H1 (cell line): ENCODE measurements around the gene NLN. TPM values are rescaled to one million over a fixed set of nuclear protein-coding genes. Genes with fewer than 3 reads are reported as not detected.

Source experiments
- CTCF ChIA-PET: fragments of 300-600 bp; sonication (Branson Sonifier 250); formaldehyde crosslinking; loops from one replicate; lab custom pipeline; 2021; ENCODE audit not compliant: partially characterized antibody; lab: Charles Lee
- POLR2A ChIA-PET: fragments of 300-600 bp; sonication (Branson Sonifier 250); formaldehyde crosslinking; loops from one replicate; lab custom pipeline; 2021; ENCODE audit warnings: inconsistent platforms; ENCODE audit not compliant: partially characterized antibody; lab: Charles Lee
- DNase-seq, 2 experiments: peaks; one replicate each; pipeline versions ENCODE4 v3.0.0 to v3.0.0-alpha.2; 2010 to 2022; ENCODE audit warnings: low spot score in 2 of 2, low read depth in 1 of 2, mixed read lengths in 1 of 2
- FAIRE-seq: peaks from 2 replicates; lab custom pipeline; 2011; peaks lifted over from hg19 to GRCh38; lab: Jason Lieb, UNC
- H2AFZ ChIP-seq: 2 replicates; pipeline ENCODE4 v1.8.1; 2012; ENCODE audit warnings: low read length, inconsistent platforms
- H2AK5ac ChIP-seq: 2 replicates; pipeline ENCODE4 v1.6.1; 2013; ENCODE audit warnings: low read depth, low read length
- H2BK120ac ChIP-seq: replicated peaks from 2 replicates; pipeline ENCODE3; 2013; ENCODE audit warnings: low read depth, low read length, inconsistent platforms
- H2BK12ac ChIP-seq: 2 replicates; pipeline ENCODE4 v1.6.1; 2013; ENCODE audit warnings: low read depth, low read length
- H2BK15ac ChIP-seq: 2 replicates; pipeline ENCODE4 v1.6.1; 2013; ENCODE audit warnings: low read length
- H2BK20ac ChIP-seq: 2 replicates; pipeline ENCODE4 v1.6.1; 2013; ENCODE audit warnings: low read length
- H2BK5ac ChIP-seq: 2 replicates; pipeline ENCODE4 v1.6.1; 2013; ENCODE audit warnings: low read depth, low read length
- H3K14ac ChIP-seq: 2 replicates; pipeline ENCODE4 v1.6.1; 2013; ENCODE audit warnings: inconsistent platforms; ENCODE audit not compliant: insufficient read length
- H3K18ac ChIP-seq: 2 replicates; pipeline ENCODE4 v1.6.1; 2013; ENCODE audit warnings: low read length; ENCODE audit errors: extremely low read depth
- H3K23ac ChIP-seq: 2 replicates; pipeline ENCODE4 v1.6.1; 2013; ENCODE audit warnings: inconsistent platforms; ENCODE audit not compliant: insufficient read length
- H3K23me2 ChIP-seq: 2 replicates; pipeline ENCODE4 v1.6.1; 2013; ENCODE audit warnings: low read depth, low read length
- H3K27ac ChIP-seq: 2 replicates; pipeline ENCODE4 v1.6.1; 2011; ENCODE audit warnings: low read depth, low read length, inconsistent platforms
- H3K27me3 ChIP-seq, 4 experiments: replicated peaks in 1 of 4; 1 replicate in 1 of 4; 2 replicates in 3 of 4; pipeline versions ENCODE4 v1.6.1 to v1.8.1; 2011 to 2013; ENCODE audit warnings: low read length in 3 of 4, mild to moderate bottlenecking in 3 of 4, inconsistent platforms in 2 of 4, mixed read lengths in 2 of 4, moderate library complexity in 1 of 4; ENCODE audit not compliant: control insufficient read depth in 3 of 4, insufficient read depth in 3 of 4; ENCODE audit errors: extremely low read depth in 1 of 4
- H3K36me3 ChIP-seq, 4 experiments: 2 replicates each; pipeline versions ENCODE4 v1.6.1 to v1.8.1; 2011 to 2013; ENCODE audit warnings: mild to moderate bottlenecking in 4 of 4, low read length in 3 of 4, moderate library complexity in 2 of 4, control low read depth in 1 of 4, inconsistent platforms in 1 of 4; ENCODE audit not compliant: insufficient read depth in 4 of 4, control insufficient read depth in 2 of 4
- H3K4ac ChIP-seq: replicated peaks from 2 replicates; pipeline ENCODE3; 2013; ENCODE audit warnings: low read length, low read depth, mixed read lengths, inconsistent platforms; ENCODE audit not compliant: insufficient read length
- H3K4me1 ChIP-seq, 4 experiments: replicated peaks in 1 of 4; 1 replicate in 1 of 4; 2 replicates in 3 of 4; pipeline versions ENCODE4 v1.6.1 to v1.8.1; 2011 to 2013; ENCODE audit warnings: low read length in 3 of 4, inconsistent platforms in 2 of 4, mixed read lengths in 1 of 4; ENCODE audit not compliant: insufficient read depth in 4 of 4, control insufficient read depth in 3 of 4
- H3K4me2 ChIP-seq, 2 experiments: 2 replicates each; pipeline versions ENCODE4 v1.6.1 to v1.8.1; 2011 to 2013; ENCODE audit warnings: low read depth in 2 of 2, low read length in 2 of 2, control low read depth in 1 of 2, inconsistent platforms in 1 of 2, mild to moderate bottlenecking in 1 of 2; ENCODE audit not compliant: insufficient read depth in 1 of 2
- H3K4me3 ChIP-seq, 4 experiments: fragments of 200-600, 300-600 bp in 1 of 4; sonication (generic), shearing (Covaris generic), sonication (Bioruptor Twin) in 1 of 4; 2 replicates each; pipeline versions ENCODE4 v1.5.1 to v1.8.1; 2011 to 2016; ENCODE audit warnings: low read length in 4 of 4, low read depth in 3 of 4, control low read depth in 2 of 4, inconsistent platforms in 2 of 4, mild to moderate bottlenecking in 2 of 4, mixed read lengths in 1 of 4, moderate library complexity in 1 of 4; ENCODE audit not compliant: insufficient read depth in 2 of 4; ENCODE audit errors: extremely low read depth in 1 of 4
- H3K56ac ChIP-seq: replicated peaks from 2 replicates; pipeline ENCODE3; 2013; ENCODE audit warnings: low read depth, mild to moderate bottlenecking, mixed read lengths, low read length, inconsistent platforms; ENCODE audit not compliant: insufficient read length
- H3K79me1 ChIP-seq: 2 replicates; pipeline ENCODE4 v1.6.1; 2013; ENCODE audit warnings: low read depth, low read length, control low read depth
- H3K79me2 ChIP-seq, 2 experiments: 2 replicates each; pipeline versions ENCODE4 v1.6.1 to v1.8.1; 2012 to 2013; ENCODE audit warnings: low read length in 2 of 2, mild to moderate bottlenecking in 2 of 2, inconsistent platforms in 1 of 2; ENCODE audit not compliant: insufficient read depth in 2 of 2, control insufficient read depth in 1 of 2
- H3K9ac ChIP-seq, 4 experiments: replicated peaks in 1 of 4; 1 replicate in 1 of 4; 2 replicates in 3 of 4; pipeline versions ENCODE4 v1.6.1 to v1.8.1; 2011 to 2013; ENCODE audit warnings: low read depth in 3 of 4, low read length in 3 of 4, control low read depth in 2 of 4, mild to moderate bottlenecking in 2 of 4, moderate library complexity in 2 of 4, inconsistent platforms in 1 of 4; ENCODE audit errors: extremely low read depth in 1 of 4
- H3K9me3 ChIP-seq, 2 experiments: 2 replicates each; pipeline versions ENCODE4 v1.6.1 to v1.8.1; 2012 to 2013; ENCODE audit warnings: mild to moderate bottlenecking in 2 of 2, moderate library complexity in 2 of 2, control low read depth in 1 of 2, inconsistent platforms in 1 of 2, low read depth in 1 of 2, low read length in 1 of 2, mixed read lengths in 1 of 2; ENCODE audit not compliant: insufficient read depth in 2 of 2
- H4K20me1 ChIP-seq, 2 experiments: replicated peaks in 1 of 2; 2 replicates each; pipeline versions ENCODE3 to v1.8.1; 2011 to 2013; ENCODE audit warnings: inconsistent platforms in 2 of 2, low read length in 2 of 2, mild to moderate bottlenecking in 1 of 2; ENCODE audit not compliant: insufficient read depth in 2 of 2, control insufficient read depth in 1 of 2
- H4K5ac ChIP-seq: 2 replicates; pipeline ENCODE4 v1.6.1; 2013; ENCODE audit warnings: low read length, low read depth, mixed read lengths, inconsistent platforms; ENCODE audit not compliant: insufficient read length
- H4K8ac ChIP-seq: 2 replicates; pipeline ENCODE4 v1.8.0; 2013; ENCODE audit warnings: mild to moderate bottlenecking, moderate library complexity, low read length, inconsistent platforms; ENCODE audit not compliant: insufficient read depth; ENCODE audit errors: extremely low read depth
- H4K91ac ChIP-seq: replicated peaks from 2 replicates; pipeline ENCODE3; 2013; ENCODE audit warnings: low read length, mixed read lengths, inconsistent platforms; ENCODE audit not compliant: insufficient read length
- ASH2L ChIP-seq: fragments of 200-600, 300-600 bp; sonication (generic); IDR thresholded peaks from one replicate; pipeline ENCODE4 v1.7.1; 2017; ENCODE audit warnings: low read length
- ATF3 ChIP-seq: IDR thresholded peaks from 2 replicates; pipeline ENCODE4 v1.6.1; 2011; ENCODE audit warnings: low read depth, mild to moderate bottlenecking, low read length; ENCODE audit not compliant: insufficient read depth
- CREB1 ChIP-seq: IDR thresholded peaks from 2 replicates; pipeline ENCODE4 v1.6.1; 2012; ENCODE audit warnings: inconsistent platforms
- EGR1 ChIP-seq: IDR thresholded peaks from 2 replicates; pipeline ENCODE4 v1.6.1; 2011; ENCODE audit warnings: low read depth, low read length, borderline replicate concordance
- GABPA ChIP-seq: IDR thresholded peaks from 2 replicates; pipeline ENCODE4 v1.6.1; 2011; ENCODE audit warnings: mild to moderate bottlenecking, low read length, moderate library complexity, borderline replicate concordance; ENCODE audit not compliant: insufficient read depth
- HDAC2 ChIP-seq, 2 experiments: fragments of 300-600 bp in 1 of 2; sonication (generic) in 1 of 2; IDR thresholded peaks; 2 replicates each; pipeline ENCODE4 v1.6.1; 2011 to 2012; ENCODE audit warnings: low read depth in 2 of 2, low read length in 2 of 2, mild to moderate bottlenecking in 2 of 2, moderate library complexity in 2 of 2, borderline replicate concordance in 1 of 2, inconsistent platforms in 1 of 2
- JUN ChIP-seq: IDR thresholded peaks from 2 replicates; pipeline ENCODE4 v1.6.1; 2011; ENCODE audit warnings: low read depth, mild to moderate bottlenecking, improper control_type of control experiment, low read length
- POLR2A ChIP-seq, 2 experiments: IDR thresholded peaks; 1 replicate in 1 of 2; 2 replicates in 1 of 2; pipeline ENCODE4 v1.6.1; 2011; ENCODE audit warnings: low read depth in 2 of 2, low read length in 2 of 2, mild to moderate bottlenecking in 2 of 2; ENCODE audit errors: control extremely low read depth in 1 of 2
- RAD21 ChIP-seq, 2 experiments: IDR thresholded peaks in 1 of 2; conservative IDR thresholded peaks in 1 of 2; 2 replicates each; pipeline ENCODE4 v1.6.1; 2011; ENCODE audit warnings: low read depth in 2 of 2, low read length in 2 of 2, improper control_type of control experiment in 1 of 2, inconsistent platforms in 1 of 2, mild to moderate bottlenecking in 1 of 2, moderate library complexity in 1 of 2
- RXRA ChIP-seq: IDR thresholded peaks from 2 replicates; pipeline ENCODE4 v1.6.1; 2011; ENCODE audit warnings: low read depth, mild to moderate bottlenecking, low read length, moderate library complexity; ENCODE audit not compliant: insufficient read depth
- SIX5 ChIP-seq: IDR thresholded peaks from 2 replicates; pipeline ENCODE4 v1.6.1; 2011; ENCODE audit warnings: mild to moderate bottlenecking, low read depth, low read length
- SP1 ChIP-seq: IDR thresholded peaks from 2 replicates; pipeline ENCODE4 v1.6.1; 2011; ENCODE audit warnings: low read depth, low read length
- TAF1 ChIP-seq: IDR thresholded peaks from 2 replicates; pipeline ENCODE4 v1.6.1; 2011; ENCODE audit warnings: mild to moderate bottlenecking, low read depth, low read length
- TAF7 ChIP-seq: optimal IDR thresholded peaks from 2 replicates; pipeline ENCODE3; 2011; ENCODE audit warnings: low read depth, mild to moderate bottlenecking, inconsistent platforms, low read length, moderate library complexity, borderline replicate concordance
- TCF12 ChIP-seq: IDR thresholded peaks from 2 replicates; pipeline ENCODE4 v1.6.1; 2011; ENCODE audit warnings: low read depth, mild to moderate bottlenecking, low read length
- WGBS, 2 experiments: shearing (Covaris generic) in 1 of 2; methylation state at CpG; one replicate each; pipeline versions ENCODE4 v1.1.6 to v1.1.7; 2013 to 2015; ENCODE audit warnings: low lambda C conversion rate in 2 of 2, mixed read lengths in 2 of 2, inconsistent platforms in 1 of 2, low coverage in 1 of 2, missing lambda C conversion rate in 1 of 2; ENCODE audit not compliant: insufficient replicate concordance in 2 of 2, insufficient coverage in 1 of 2, insufficient read length in 1 of 2; ENCODE audit errors: extremely low coverage in 1 of 2, missing lambda C conversion rate in 1 of 2; 5-methylcytosine and 5-hydroxymethylcytosine counted together
- polyA plus RNA-seq, 7 experiments: library from polyadenylated mRNA; depleted of rRNA in 3 of 7; stranded (reverse) in 5 of 7; unstranded in 2 of 7; fragments of >200 nt in 5 of 7; fragments of 200-250 nt in 2 of 7; gene quantifications; 1 replicate in 5 of 7; 2 replicates in 1 of 7; 4 replicates in 1 of 7; pipeline versions ENCODE4 v1.2.1 to v1.2.3, GENCODE V29; 2011 to 2013; ENCODE audit warnings: missing spikeins in 2 of 7, mixed read lengths in 2 of 7
- total RNA-seq: library from RNA; stranded (reverse); fragmentation: NEBNext Ultra II Directional; extraction: Animal tissue kit (Norgen Biotek cat#: 25700); gene quantifications from 2 replicates; pipeline ENCODE4 v1.2.1, GENCODE V29; 2021

Gene NLN
- total and polyA plus RNA-seq, 2 of the 8 experiments (the other 6 are each of a cell fraction or from before 2014, with no cell fraction given) = 46.7 to 192 TPM

GRCh38 chr5:65734921-65735320 is 12.9 kb downstream of the NLN start:
- Histone ChIP-seq H2AK5ac (no peak overlapping the region), H3K79me2 (peaks cover 12 to 88% of the 10 kb centered on the region in 2 experiments), H2BK120ac (no peak overlapping the region), H3K27ac (no peak overlapping the region), H4K8ac (no peak overlapping the region), H3K4me3 (no peak overlapping the region), H3K23ac (no peak overlapping the region), H3K56ac (no peak overlapping the region), H3K9me3 (no peaks in the 10 kb centered on the region), H4K20me1 (peaks cover 4 to 6% of the 10 kb centered on the region in 2 experiments), H3K23me2 (no peaks in the 10 kb centered on the region), H4K91ac (no peak overlapping the region), H2BK12ac (no peak overlapping the region), H2BK15ac (no peak overlapping the region), H3K79me1 (peaks cover 3% of the 10 kb centered on the region; the same call in 1 of the 2 replicates), H3K27me3 (no peaks in the 10 kb centered on the region), H2BK5ac (no peak overlapping the region), H3K4ac (no peak overlapping the region), H3K9ac (no peak overlapping the region), H2AFZ (no peak overlapping the region), H3K36me3 (no peaks in the 10 kb centered on the region; a peak in 1 of 8 replicates), H2BK20ac (no peak overlapping the region), H3K18ac (no peak overlapping the region), H3K4me1 (no peaks in the 10 kb centered on the region), H4K5ac (no peak overlapping the region), H3K14ac (no peak overlapping the region), H3K4me2 (no peak overlapping the region)
- no peak for FAIRE-seq
- CTCF ChIA-PET = no interaction called here
- WGBS, 2 experiments = 81% methylated on average over 1 of the region's 1 CpG; no CpG with 5 or more reads in 1 of the 2 experiments
- POLR2A ChIA-PET = no interaction called here
- DNase-seq = no peak
- TF ChIP-seq RXRA (no peak), GABPA (no peak), ASH2L (no peak), ATF3 (no peak), TAF1 (no peak), RAD21 (IDR thresholded peaks at IDR 0.05 in 1 of 2, conservative IDR thresholded peaks at IDR 0.05 in 1 of 2; ENCODE audit: low read depth in 2 of 2, low read length in 2 of 2) (no peak), POLR2A (IDR thresholded peaks at IDR 0.05; ENCODE audit: control extremely low read depth in 1 of 2, low read depth in 2 of 2, low read length in 2 of 2) (no peak), EGR1 (no peak), TAF7 (no peak), SIX5 (no peak), CREB1 (no peak), HDAC2 (IDR thresholded peaks at IDR 0.05; ENCODE audit: borderline replicate concordance in 1 of 2, low read depth in 2 of 2, low read length in 2 of 2) (no peak), JUN (no peak), SP1 (no peak), TCF12 (no peak)
